Stimulated activated naive CD8-positive, alpha-beta T cell treated with anti-CD3 and anti-CD28 coated beads, Interleukin-15, amount 100 ng/mL, for 72 hours (primary cell): ENCODE data around the gene LTV1.
"Not testable (repeated sequence)": the region's sequence is repeated elsewhere in the genome, so short reads cannot be mapped to it uniquely, and the experiment has no call there.

Experiments
- ATAC-seq: fragments of 150-1000 bp; cut with Tn5 transposase; 2 replicates; pipeline ENCODE4 v1.10.0; 2021; ENCODE audit warnings: mild to moderate bottlenecking, moderate library complexity
- DNase-seq, 2 donors: peaks; one replicate each; pipeline ENCODE4 v3.0.0; 2021 to 2022
- H3K27ac Mint-ChIP-seq, 2 donors: one replicate each; pipeline ENCODE4 v1.8.0; 2022; ENCODE audit warnings: mild to moderate bottlenecking in 2 of 2, mixed read lengths in 2 of 2, moderate library complexity in 2 of 2
- H3K27me3 Mint-ChIP-seq: one replicate; pipeline ENCODE4 v1.8.0; 2022; ENCODE audit warnings: mixed read lengths
- H3K4me1 Mint-ChIP-seq: one replicate; pipeline ENCODE4 v1.8.0; 2022; ENCODE audit warnings: mild to moderate bottlenecking, mixed read lengths
- H3K4me3 Mint-ChIP-seq, 2 donors: one replicate each; pipeline ENCODE4 v1.8.0; 2022; ENCODE audit warnings: mild to moderate bottlenecking in 2 of 2, mixed read lengths in 2 of 2, moderate library complexity in 1 of 2
- H3K9me3 Mint-ChIP-seq, 2 donors: one replicate each; pipeline ENCODE4 v1.8.0; 2022; ENCODE audit warnings: mixed read lengths in 2 of 2

LTV1 gene, protein sequence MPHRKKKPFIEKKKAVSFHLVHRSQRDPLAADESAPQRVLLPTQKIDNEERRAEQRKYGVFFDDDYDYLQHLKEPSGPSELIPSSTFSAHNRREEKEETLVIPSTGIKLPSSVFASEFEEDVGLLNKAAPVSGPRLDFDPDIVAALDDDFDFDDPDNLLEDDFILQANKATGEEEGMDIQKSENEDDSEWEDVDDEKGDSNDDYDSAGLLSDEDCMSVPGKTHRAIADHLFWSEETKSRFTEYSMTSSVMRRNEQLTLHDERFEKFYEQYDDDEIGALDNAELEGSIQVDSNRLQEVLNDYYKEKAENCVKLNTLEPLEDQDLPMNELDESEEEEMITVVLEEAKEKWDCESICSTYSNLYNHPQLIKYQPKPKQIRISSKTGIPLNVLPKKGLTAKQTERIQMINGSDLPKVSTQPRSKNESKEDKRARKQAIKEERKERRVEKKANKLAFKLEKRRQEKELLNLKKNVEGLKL

DNA sequence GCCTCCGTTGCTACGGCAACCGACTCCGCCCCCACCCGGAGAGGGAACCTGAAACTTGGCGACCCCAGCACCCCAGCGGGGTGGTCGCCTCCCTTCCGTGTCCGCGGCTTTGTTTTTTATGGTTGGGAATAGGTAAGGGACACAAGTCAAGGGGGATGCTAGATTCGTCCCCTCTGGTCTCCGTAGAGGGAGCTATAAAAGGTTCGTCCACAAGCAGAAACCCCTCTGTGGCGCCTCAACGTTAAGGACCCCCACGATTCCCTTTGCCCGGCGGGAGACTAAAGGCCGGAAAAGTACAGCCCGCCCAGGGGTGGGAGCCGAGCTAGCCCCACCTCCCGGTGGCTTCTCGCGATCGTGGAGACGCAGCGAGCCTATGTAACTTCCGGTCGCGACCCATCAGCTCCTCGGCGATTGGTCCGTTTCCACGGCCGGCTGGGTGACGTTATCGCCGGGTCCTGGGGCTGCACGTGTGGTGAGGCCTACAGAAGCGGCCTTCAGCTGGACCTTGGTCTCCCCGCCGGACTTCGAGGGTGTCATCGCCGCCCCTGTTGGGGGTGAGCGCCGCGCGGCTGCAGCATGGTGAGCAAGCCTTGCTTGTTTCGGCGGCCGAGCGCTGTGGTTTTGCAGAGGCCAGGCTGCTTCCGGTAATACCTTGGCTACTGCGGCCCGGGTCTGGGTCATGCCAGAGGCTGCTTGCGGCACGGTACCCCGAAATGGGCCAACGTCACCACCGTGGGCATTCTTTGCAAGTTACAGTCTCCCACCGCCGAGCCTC is at the start of gene LTV1:
TSS of gene LTV1 (plus strand) at position 437 of the 775 bp plus-strand sequence. CDS start at position 577, 140 bp downstream.
- DNase-seq = peak; percentile 90 to 94
- ATAC-seq = peak; percentile 98
- peak within 1 kb of the TSS; percentile 99 for H3K27ac Mint-ChIP-seq
- no peaks in the 10 kb centered on the region for H3K9me3 Mint-ChIP-seq
- H3K4me3 Mint-ChIP-seq = peak within 1 kb of the TSS; percentile 91 to 98
- H3K4me1 Mint-ChIP-seq = peaks cover 36% of the 10 kb centered on the region
- H3K27me3 Mint-ChIP-seq = no peaks in the 10 kb centered on the region

DNA sequence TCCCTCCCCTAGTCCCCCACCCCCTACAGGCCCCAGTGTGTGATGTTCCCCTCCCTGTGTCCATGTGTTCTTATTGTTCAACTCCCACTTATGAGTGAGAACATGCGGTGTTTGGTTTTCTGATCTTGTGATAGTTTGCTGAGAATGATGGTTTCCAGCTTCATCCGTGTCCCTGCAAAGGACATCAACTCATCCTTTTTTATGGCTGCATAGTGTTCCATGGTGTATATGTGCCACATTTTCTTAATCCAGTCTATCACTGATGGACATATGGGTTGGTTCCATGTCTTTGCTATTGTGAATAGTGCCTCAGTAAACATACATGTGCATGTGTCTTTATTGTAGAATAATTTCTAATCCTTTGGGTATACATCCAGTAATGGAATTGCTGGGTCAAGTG is 46.6 kb upstream of the LTV1 start:
- H3K27me3 Mint-ChIP-seq, H3K4me3 Mint-ChIP-seq, ATAC-seq, H3K27ac Mint-ChIP-seq, DNase-seq, H3K4me1 Mint-ChIP-seq: not testable (repeated sequence)
- H3K9me3 Mint-ChIP-seq = peaks cover 35 to 52% of the 10 kb centered on the region in 2 donors

DNA sequence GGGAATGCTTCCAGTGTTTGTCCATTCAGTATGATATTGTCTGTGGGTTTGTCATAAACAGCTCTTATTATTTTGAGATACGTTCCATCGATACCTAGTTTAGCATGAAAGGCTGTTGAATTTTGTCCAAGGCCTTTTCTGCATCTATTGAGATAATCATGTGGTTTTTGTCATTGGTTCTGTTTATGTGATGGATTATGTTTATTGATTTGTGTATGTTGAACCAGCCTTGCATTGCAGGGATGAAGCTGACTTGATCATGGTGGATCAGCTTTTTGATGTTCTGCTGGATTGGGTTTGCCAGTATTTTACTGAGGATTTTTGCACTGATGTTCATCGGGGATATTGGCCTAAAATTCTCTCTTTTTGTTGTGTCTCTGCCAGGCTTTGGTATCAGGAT is 44.7 kb upstream of the LTV1 start:
- not testable (repeated sequence) for H3K4me3 Mint-ChIP-seq, ATAC-seq, H3K4me1 Mint-ChIP-seq, H3K27me3 Mint-ChIP-seq, DNase-seq, H3K27ac Mint-ChIP-seq
- H3K9me3 Mint-ChIP-seq = peaks cover 27 to 36% of the 10 kb centered on the region in 2 donors

DNA sequence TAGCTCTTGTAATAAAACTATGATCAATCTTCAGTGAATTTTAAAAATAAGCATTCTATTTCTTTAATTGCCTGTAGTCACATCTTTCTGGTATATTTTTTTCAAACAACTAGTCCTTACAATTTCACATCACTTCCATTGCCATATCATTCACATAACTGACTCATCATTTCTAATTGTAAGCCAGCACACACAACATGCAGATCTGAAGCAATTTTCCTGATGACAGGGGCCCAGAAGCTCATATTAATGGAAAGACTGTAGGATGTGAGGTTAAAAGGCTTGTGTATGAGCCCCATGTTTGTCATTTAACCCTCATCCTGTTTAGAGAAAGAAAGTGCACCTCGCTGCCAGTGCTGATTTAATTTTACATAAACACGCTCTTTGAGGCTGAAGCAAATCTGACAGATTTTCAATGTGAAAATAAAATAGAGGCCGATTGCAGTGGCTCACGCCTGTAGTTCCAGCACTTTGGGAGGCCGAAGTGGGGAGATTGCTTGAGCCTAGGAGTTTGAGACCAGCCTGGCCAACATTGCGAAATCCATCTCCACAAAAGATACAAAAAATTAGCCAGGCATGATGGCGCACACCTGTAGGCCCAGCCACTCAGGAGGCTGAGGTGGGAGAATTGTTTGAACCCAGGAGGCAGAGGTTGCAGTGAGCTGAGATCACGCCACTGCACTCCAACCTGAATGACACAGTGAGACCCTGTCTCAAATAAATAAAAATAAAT is 40.1 kb upstream of the LTV1 start:
- peaks cover 45% of the 10 kb centered on the region for H3K4me1 Mint-ChIP-seq
- H3K9me3 Mint-ChIP-seq = peaks cover 25 to 26% of the 10 kb centered on the region in 2 donors
- no peak for ATAC-seq
- no peaks in the 10 kb centered on the region for H3K27me3 Mint-ChIP-seq
- H3K4me3 Mint-ChIP-seq = no peak overlapping the region
- H3K27ac Mint-ChIP-seq = no peak overlapping the region
- no peak for DNase-seq

DNA sequence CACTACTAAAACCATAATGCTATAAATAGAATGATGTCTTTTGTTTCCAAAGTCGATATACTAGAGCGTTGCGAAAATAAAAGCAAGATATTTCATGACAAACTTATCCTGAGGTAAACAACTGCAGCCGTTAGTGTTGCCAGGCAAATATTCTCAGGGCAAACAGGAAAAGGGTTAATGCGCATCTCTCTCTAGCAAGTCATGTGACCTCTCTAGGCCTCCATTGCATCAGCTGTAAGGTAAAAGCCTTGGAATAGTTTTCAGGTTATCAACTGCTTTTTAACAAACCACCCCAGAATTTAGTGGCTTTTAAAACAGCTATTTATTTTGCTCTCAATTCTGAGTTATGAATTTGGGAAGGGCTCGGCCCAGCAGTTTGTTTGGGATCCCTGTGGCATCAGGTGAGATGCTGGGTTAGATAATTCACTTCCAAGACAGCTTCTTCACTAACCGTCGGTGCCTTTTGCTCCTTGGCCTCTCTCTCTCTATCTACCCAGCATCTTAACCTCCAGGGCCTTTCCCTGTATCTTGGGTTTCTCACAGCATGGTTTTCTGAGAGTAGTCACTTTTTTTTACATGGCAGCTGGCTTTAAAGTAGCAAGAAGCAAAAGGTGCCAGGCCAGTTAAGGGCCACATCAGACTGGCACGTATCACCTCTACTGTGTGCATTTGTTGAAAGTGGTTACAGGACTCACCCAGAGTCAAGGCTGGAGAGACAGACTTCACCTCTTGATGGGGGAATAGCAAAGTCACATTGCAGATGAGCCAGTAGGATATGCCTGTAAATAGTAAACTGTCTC is 39.2 kb upstream of the LTV1 start:
- H3K4me1 Mint-ChIP-seq = peaks cover 47% of the 10 kb centered on the region
- DNase-seq = no peak
- no peaks in the 10 kb centered on the region for H3K27me3 Mint-ChIP-seq
- H3K27ac Mint-ChIP-seq = no peak overlapping the region
- peaks cover 20 to 21% of the 10 kb centered on the region in 2 donors for H3K9me3 Mint-ChIP-seq
- no peak for ATAC-seq
- no peak overlapping the region for H3K4me3 Mint-ChIP-seq

DNA sequence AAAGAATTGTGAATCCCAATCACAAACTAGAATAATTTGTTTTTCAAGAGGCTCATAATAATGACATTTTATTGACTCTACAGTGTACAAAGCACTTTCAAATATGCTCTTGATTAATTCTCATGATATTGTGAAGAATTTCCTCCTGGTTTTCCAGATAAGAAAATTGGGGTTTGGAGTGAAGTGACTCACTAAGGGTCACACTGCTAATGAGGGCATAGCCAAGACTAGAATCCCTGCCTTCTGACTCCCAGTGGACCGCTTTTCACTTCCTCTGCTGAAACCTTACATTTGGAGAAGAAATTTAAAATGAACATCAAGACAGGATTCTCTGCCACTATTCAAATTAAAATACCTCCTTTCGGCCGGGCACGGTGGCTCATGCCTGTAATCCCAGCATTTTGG is 38.3 kb upstream of the LTV1 start:
- no peaks in the 10 kb centered on the region for H3K27me3 Mint-ChIP-seq
- ATAC-seq (no peak), DNase-seq (no peak)
- peaks cover 11 to 12% of the 10 kb centered on the region in 2 donors for H3K9me3 Mint-ChIP-seq
- H3K27ac Mint-ChIP-seq = peak overlapping the region; percentile 83 to 90
- peak overlapping the region; percentile 40 to 50 for H3K4me3 Mint-ChIP-seq
- peaks cover 47% of the 10 kb centered on the region for H3K4me1 Mint-ChIP-seq

DNA sequence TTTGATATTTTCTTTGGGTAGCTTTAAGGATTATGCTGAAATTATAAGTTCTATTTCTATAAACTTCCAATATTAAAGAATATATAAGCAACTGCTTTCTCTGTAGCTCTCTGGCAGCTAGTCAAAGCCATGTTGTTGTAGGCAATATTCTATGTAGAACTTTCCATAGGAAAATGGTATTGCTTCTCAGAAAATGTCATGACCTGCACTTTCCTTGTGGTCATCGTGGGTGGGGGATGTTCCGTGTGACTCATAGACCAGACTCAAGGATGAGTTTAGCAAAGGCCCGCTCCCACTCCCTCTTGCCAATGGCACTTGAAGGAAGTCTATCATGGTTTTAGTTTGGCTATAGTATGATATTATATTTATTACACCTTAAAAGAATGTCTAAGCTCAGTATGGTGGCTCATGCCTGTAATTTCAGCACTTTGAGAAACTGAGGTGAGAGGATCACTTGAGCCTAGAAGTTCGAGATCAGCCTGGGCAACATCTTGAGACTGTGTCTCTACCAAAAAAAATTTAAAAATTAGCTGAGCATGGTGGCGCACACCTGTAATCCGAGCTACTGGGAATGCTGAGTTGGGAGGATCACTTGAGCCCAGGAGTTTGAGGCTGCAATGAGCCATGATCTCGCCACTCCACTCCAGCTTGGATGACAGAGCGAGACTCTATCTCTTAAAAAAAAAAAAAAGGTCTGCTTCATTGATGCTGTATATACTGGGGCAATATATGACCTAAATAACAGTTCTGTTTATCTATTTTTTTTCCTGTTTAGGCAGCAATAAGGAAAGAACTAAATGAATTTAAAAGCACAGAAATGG is 36.6 kb upstream of the LTV1 start:
- peak overlapping the region; percentile 74 for H3K27ac Mint-ChIP-seq
- peak; percentile 58 to 83 for DNase-seq
- H3K27me3 Mint-ChIP-seq = no peaks in the 10 kb centered on the region
- peaks cover 47% of the 10 kb centered on the region for H3K4me1 Mint-ChIP-seq
- peak; percentile 88 for ATAC-seq
- H3K4me3 Mint-ChIP-seq = peak overlapping the region in 1 of 2 donors; percentile 33
- peaks cover 2 to 4% of the 10 kb centered on the region in 2 donors for H3K9me3 Mint-ChIP-seq

- H3K27me3 Mint-ChIP-seq = no peaks in the 10 kb centered on the region
- H3K27ac Mint-ChIP-seq = no peak overlapping the region
- H3K4me3 Mint-ChIP-seq = peak overlapping the region; percentile 29 to 35
- ATAC-seq (no peak), DNase-seq (no peak)
- H3K4me1 Mint-ChIP-seq = peaks cover 54% of the 10 kb centered on the region
- H3K9me3 Mint-ChIP-seq = peaks cover 0 to 4% of the 10 kb centered on the region in 2 donors
These were observed 35.9 kb upstream of the LTV1 start for GRCh38 chr6:143807103-143807772.

GRCh38 chr6:143810745-143811144 is 32.4 kb upstream of the LTV1 start:
- Mint-ChIP-seq H3K4me1 (peaks cover 31% of the 10 kb centered on the region), H3K27me3 (no peaks in the 10 kb centered on the region), H3K4me3 (no peak overlapping the region), H3K9me3 (no peaks in the 10 kb centered on the region), H3K27ac (no peak overlapping the region)
- DNase-seq (no peak), ATAC-seq (no peak)

DNA sequence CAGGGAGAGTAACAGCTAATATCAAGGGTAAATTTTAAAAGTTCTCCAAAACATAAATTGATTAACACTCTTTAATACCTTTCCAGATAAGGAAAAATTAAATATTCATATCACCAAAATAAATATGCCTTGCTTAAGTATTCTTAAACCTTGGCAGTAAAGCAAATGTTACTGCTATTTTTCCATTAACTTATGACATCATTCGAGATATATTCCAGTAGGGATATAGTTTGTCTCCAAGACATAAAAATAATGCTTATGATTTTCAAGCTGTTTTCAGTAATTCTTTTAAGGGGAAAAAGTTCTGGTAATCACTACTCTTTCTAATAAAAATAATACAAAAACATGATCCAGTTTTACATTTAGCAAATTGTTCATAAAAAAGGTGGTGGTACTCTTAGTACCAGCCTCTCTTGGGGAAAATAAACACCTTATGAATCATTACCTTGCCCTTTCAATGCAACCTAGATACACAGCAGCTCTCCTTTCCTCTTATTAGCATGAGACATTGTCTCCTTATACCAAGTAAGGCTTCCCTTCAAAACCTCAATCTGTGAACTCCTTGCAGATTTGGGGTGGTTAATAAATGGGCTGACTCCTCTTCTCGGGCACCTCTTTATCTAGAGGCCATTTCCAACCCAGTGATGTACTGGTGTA is 31.5 kb upstream of the LTV1 start:
- H3K4me3 Mint-ChIP-seq = no peak overlapping the region
- H3K27ac Mint-ChIP-seq = no peak overlapping the region
- no peaks in the 10 kb centered on the region for H3K27me3 Mint-ChIP-seq
- no peaks in the 10 kb centered on the region for H3K9me3 Mint-ChIP-seq
- no peak for DNase-seq
- ATAC-seq = no peak
- H3K4me1 Mint-ChIP-seq = peaks cover 26% of the 10 kb centered on the region

DNA sequence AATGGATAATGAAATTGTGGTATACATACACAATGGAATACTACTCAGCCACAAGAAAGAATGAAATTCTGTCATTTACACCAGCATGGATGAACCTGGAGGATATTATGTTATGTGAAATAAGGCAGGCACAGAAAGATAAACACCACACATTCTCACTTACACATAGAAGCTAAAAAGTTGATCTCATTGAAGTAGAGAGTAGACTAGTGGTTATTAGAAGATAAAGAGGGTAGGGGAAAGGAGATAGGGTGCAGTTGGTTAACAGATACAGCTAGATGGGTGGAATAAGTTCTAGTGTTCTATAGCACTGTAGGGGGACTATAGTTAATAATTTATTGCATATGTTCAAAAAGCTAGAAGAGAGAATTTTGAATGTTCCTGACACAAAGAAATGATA is 25.5 kb upstream of the LTV1 start:
- no peak for DNase-seq
- H3K4me3 Mint-ChIP-seq = no peak overlapping the region
- H3K27me3 Mint-ChIP-seq = no peaks in the 10 kb centered on the region
- no peaks in the 10 kb centered on the region for H3K4me1 Mint-ChIP-seq
- ATAC-seq = no peak
- H3K27ac Mint-ChIP-seq = no peak overlapping the region
- H3K9me3 Mint-ChIP-seq = no peaks in the 10 kb centered on the region

DNA sequence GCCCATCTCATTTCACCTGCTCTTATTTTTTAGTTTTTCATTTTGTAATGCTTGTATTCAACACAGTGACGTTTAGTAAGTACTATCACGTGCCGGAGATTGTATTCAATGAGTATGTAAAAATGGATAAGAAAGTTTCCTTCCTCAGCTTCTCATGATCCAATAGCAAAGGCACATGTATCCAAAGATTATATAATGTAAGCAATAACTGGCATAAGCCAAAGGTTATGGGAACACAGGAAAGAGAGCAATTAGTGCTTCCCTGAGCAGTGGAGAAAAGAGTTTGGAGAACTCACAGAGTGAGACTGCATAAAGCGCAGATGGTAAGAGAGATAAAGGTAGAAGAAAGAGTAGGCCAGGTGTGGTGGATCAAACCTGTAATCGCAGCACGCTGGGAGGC is 21.8 kb upstream of the LTV1 start:
- H3K4me1 Mint-ChIP-seq = peaks cover 5% of the 10 kb centered on the region
- no peaks in the 10 kb centered on the region for H3K27me3 Mint-ChIP-seq
- no peaks in the 10 kb centered on the region for H3K9me3 Mint-ChIP-seq
- ATAC-seq (no peak), DNase-seq (no peak)
- H3K4me3 Mint-ChIP-seq = no peak overlapping the region
- no peak overlapping the region for H3K27ac Mint-ChIP-seq

DNA sequence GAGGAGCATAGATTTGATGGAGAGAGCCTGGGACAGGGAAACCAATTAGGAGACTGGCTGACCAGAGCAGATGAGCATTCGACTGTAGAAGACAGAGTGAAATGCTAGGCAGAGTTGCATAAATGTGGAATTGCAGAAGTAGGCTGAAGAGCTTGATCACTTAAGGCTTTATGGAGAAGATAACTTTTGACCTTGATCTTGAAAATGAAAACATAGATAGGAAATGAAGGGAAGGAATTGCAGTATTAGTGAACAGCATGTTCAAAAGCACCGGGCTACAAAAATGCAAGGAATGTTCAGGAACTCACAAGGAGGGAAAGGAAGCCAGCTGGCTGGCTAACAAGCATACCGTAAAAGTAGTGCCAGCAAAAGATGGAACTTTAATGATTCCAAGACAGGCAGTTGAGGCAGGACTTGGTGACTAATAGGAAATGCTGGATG is 20.5 kb upstream of the LTV1 start:
- no peak overlapping the region for H3K27ac Mint-ChIP-seq
- no peak overlapping the region for H3K4me3 Mint-ChIP-seq
- ATAC-seq (no peak), DNase-seq (no peak)
- peaks cover 5% of the 10 kb centered on the region for H3K4me1 Mint-ChIP-seq
- no peaks in the 10 kb centered on the region for H3K27me3 Mint-ChIP-seq
- H3K9me3 Mint-ChIP-seq = no peaks in the 10 kb centered on the region
